ENCODE data around the gene PRKN.

Gene PRKN

DNA sequence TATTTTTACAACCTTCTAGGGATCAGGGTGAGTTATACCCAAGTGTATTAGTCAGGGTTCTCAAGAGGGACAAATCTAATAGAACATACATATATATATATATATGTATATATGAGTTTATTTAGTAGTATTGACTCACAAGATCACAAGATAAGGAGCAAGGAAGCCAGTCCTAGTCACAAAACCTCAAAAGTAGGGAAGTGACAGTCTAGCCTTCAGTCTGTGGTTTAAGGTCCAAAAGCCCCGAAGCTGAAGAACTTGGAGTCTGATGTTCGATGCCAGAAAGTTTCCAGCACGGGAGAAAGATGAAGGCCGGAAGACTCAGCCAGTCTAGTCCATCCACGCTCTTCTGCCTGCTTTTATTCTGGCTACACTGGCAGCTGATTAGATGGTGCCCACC lies 821.0 kb downstream of the PRKN start:
- TF ChIP-seq, protein P1, sequence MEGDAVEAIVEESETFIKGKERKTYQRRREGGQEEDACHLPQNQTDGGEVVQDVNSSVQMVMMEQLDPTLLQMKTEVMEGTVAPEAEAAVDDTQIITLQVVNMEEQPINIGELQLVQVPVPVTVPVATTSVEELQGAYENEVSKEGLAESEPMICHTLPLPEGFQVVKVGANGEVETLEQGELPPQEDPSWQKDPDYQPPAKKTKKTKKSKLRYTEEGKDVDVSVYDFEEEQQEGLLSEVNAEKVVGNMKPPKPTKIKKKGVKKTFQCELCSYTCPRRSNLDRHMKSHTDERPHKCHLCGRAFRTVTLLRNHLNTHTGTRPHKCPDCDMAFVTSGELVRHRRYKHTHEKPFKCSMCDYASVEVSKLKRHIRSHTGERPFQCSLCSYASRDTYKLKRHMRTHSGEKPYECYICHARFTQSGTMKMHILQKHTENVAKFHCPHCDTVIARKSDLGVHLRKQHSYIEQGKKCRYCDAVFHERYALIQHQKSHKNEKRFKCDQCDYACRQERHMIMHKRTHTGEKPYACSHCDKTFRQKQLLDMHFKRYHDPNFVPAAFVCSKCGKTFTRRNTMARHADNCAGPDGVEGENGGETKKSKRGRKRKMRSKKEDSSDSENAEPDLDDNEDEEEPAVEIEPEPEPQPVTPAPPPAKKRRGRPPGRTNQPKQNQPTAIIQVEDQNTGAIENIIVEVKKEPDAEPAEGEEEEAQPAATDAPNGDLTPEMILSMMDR (IDR thresholded peaks at IDR 0.05), result no peak

DNA sequence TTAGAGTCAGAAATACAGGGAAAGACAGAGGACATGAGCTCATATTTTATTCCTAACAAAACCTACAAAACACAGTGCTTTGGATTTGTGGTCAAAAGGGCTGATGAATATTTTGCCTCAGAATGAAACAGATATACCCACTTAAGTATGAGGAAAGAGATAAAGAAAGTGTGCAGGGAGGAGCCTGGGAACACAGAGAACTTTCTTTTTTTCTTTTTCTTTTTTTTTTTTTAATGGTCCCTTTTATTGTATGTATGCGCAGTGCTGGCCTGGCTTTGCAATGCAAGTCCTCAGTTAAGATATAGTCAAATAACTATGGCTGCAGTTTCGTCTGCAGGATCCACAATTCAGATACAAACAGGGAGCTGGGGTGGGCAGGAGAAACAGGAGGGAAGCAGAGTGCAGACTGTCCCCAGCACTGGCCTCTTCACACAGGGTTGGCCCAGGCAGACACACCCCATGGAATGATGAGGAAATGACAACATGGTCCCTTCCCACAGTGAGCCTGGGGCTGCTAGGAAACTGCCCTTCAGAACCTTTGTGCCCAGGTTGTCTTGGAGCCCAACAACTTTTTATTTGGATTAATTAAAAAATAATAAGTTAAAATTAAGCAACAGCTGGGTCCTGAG lies 823.9 kb downstream of the PRKN start:
- TF ChIP-seq, protein P1 (IDR thresholded peaks at IDR 0.05), result no peak

DNA sequence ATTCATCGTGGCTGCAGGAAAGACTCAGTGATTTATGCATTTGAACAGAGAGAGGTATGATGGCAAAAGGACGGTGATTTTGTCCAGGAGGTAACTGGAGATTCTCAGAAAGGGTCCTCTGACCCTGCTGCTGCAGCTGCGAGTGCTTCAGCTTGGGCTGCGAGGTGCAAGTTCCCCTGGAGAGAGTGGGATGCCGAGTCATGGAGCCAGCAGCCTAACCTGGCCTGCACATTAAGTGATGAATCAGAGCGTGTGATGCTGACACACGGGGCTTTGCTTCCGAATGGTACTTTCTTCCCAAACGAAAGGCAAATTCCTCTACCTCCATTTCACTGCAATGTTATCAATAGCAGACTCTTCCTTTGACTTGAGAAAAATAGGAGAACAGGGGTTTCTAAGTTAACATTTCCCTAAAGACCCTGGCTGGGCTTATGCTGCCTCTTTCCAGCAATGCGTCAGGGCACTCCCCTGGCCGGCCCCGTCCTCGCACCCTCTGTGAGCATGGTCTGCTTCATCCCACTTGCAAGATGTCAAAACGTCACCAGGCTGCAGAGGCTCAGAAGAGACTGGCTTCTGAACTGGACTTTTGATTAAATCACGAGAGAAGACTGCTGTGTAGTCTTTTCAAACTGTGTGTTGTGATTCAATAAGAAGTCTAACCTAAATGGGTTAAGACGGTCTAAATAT lies 825.7 kb downstream of the PRKN start:
- TF ChIP-seq, protein P1 (IDR thresholded peaks at IDR 0.05), result no peak

DNA sequence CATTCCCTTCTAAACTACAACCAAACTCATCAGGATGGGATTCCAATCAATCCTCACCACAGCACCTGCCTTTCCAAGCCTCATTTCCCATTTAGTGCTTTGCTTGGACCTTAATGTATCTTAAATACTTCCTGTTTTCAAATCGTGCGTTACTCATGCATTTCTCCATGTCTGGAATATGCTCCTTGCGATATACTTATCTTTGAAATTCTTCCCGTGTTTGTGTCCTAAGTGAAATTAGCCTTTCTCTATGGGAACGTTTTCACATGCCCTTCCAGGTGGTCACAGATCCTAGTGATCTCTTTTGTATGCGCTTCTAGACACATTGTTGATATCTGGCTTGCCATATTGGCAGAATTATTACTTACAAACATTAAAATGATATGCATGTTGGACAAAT lies 833.1 kb downstream of the PRKN start:
- TF ChIP-seq, protein P1 (IDR thresholded peaks at IDR 0.05), result no peak

DNA sequence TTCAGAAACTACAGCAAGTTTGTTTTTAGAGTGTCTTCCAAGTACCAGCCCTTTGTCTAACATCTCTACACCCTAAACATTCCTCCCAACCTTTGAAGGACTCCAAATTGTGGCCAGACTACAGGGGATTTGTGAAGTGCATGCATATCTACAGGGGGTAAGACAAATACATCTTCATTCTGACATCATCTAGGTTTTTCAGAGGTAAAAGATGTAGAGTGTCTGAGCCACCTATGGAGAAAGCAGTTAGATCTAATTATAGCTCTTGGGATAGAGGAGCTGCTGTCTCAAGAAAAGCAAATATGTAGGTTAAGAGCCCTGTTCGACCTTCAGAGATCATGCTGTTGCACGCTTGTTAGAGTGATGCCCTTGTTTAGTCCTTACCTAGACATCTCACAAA lies 836.0 kb downstream of the PRKN start:
- TF ChIP-seq, protein P1 (IDR thresholded peaks at IDR 0.05), result no peak

DNA sequence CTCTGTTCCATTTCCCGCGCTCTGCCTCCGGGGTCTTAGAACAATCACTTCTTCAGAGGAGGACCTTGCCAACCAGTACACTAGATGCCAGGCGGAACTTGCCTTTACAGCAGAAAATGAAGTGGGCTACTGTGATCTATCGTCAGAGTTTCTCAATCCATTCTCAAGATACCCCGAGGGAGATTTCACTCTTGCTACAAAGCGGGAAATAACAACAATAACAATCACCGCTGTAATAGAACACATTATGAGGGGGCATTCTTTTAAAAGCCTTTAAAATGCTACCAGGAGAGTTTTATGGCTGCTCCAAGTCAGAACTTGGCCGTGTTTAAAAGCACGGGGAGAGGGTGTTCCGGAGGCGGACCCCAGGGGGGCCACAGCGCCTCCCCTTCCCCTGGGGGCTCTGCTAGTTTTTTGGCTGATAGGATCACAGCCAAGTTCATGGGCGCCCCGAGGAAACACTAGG lies 836.7 kb downstream of the PRKN start:
- TF ChIP-seq, protein P1 (IDR thresholded peaks at IDR 0.05), result no peak

DNA sequence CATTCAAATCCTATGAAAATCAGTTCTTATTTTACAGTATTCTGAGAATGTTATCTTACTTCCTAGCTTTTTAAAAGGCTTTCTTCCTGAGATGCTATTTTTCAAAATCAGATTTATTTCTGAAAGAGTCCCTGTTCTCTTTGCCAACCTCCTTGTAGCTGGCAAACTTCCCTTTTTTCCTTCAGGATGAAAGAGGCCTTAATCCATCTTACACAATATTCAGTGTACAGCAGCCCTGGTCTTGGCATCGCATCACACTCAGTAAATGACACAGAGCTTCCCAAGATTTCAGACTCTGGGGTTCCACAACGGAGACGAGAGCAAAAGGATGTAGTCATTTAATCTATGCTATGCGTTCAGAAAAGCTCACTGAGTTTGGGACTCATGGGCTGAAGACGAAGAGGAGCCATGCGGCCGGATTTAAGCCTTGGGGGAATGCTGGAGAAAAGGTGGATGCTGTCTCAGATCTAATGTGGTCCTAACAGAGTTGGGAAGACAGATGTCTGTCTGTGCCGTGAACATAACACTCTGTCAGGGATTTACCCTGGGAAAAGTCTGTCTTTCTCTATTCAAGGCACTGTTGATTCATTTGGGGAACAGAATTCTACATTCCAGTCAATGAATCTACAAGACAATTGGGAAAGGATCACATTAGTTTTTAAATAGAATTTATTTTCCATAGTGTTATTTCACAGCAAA lies 837.3 kb downstream of the PRKN start:
- TF ChIP-seq, protein P1 (IDR thresholded peaks at IDR 0.05), result no peak

Data from LNCAP (cell line).